B cell (primary cell): ENCODE results near the gene ZNF609. TPM values are rescaled to one million over a fixed set of nuclear protein-coding genes. Genes with fewer than 3 reads are reported as not detected.

ENCODE experiments used
- ATAC-seq: fragments of 200-7000 bp; cut with Tn5 transposase; one replicate; pipeline ENCODE4 v1.10.0; 2021; ENCODE audit warnings: low read depth, mild to moderate bottlenecking, moderate number of reproducible peaks, moderate library complexity
- CTCF ChIA-PET: fragments of 350-600 bp; sonication (Branson Sonifier 250); formaldehyde crosslinking; loops from one replicate; lab custom pipeline; 2021; ENCODE audit warnings: antibody characterized with exemption, inconsistent platforms; lab: Charles Lee
- POLR2A ChIA-PET: fragments of 350-600 bp; sonication (Branson Sonifier 250); formaldehyde crosslinking; loops from one replicate; lab custom pipeline; 2021; ENCODE audit warnings: antibody characterized with exemption; lab: Charles Lee
- DNase-seq: peaks from one replicate; pipeline ENCODE4 v3.0.0; 2013
- H2AFZ ChIP-seq: 2 replicates; pipeline ENCODE4 v1.6.1; 2012; ENCODE audit warnings: mild to moderate bottlenecking, low read depth, low read length; ENCODE audit not compliant: insufficient read depth, poor library complexity, severe bottlenecking
- H3K27ac ChIP-seq, 2 donors: 1 replicate in 1 of 2; 2 replicates in 1 of 2; pipeline ENCODE4 v1.5.1; 2012 to 2013; ENCODE audit warnings: low read length in 2 of 2, mild to moderate bottlenecking in 2 of 2, moderate library complexity in 1 of 2
- H3K27me3 ChIP-seq, 4 experiments: fragments of 200-600 bp in 1 of 4; sonication (generic) in 1 of 4; replicated peaks in 1 of 4; 1 replicate in 2 of 4; 2 replicates in 2 of 4; pipeline versions ENCODE4 v1.6.1 to v1.7.0; 2013 to 2016; ENCODE audit warnings: low read length in 3 of 4, mild to moderate bottlenecking in 2 of 4, mixed read lengths in 1 of 4, moderate library complexity in 1 of 4; ENCODE audit not compliant: insufficient read depth in 4 of 4, control insufficient read depth in 3 of 4; ENCODE audit errors: control extremely low read depth in 1 of 4
- H3K36me3 ChIP-seq, 2 experiments: replicated peaks in 1 of 2; 1 replicate in 1 of 2; 2 replicates in 1 of 2; pipeline versions ENCODE4 v1.6.1 to v1.7.1; 2013; ENCODE audit warnings: low read length in 1 of 2; ENCODE audit not compliant: insufficient read depth in 2 of 2, control insufficient read depth in 1 of 2; ENCODE audit errors: control extremely low read depth in 1 of 2, extremely low read depth in 1 of 2
- H3K4me1 ChIP-seq, 2 donors: fragments of 200-600 bp in 1 of 2; sonication (generic) in 1 of 2; 1 replicate in 1 of 2; 2 replicates in 1 of 2; pipeline versions ENCODE4 v1.5.1 to v1.6.1; 2013 to 2017; ENCODE audit warnings: low read length in 2 of 2; ENCODE audit not compliant: control insufficient read depth in 2 of 2, insufficient read depth in 2 of 2
- H3K4me2 ChIP-seq: replicated peaks from 2 replicates; pipeline ENCODE3; 2012; ENCODE audit warnings: mild to moderate bottlenecking, low read depth, low read length; ENCODE audit not compliant: poor library complexity, severe bottlenecking
- H3K4me3 ChIP-seq, 5 experiments: fragments of 200-600 bp in 1 of 5; sonication (generic) in 1 of 5; 1 replicate in 3 of 5; 2 replicates in 2 of 5; pipeline versions ENCODE4 v1.5.1 to v1.7.0; 2011 to 2016; ENCODE audit warnings: low read length in 4 of 5, mild to moderate bottlenecking in 4 of 5, low read depth in 2 of 5, control low read depth in 1 of 5, moderate library complexity in 1 of 5; ENCODE audit not compliant: insufficient read depth in 1 of 5; ENCODE audit errors: control extremely low read depth in 1 of 5, extremely low read depth in 1 of 5
- H3K79me2 ChIP-seq: fragments of 200-600 bp; sonication (generic); one replicate; pipeline ENCODE4 v1.6.0; 2016; ENCODE audit warnings: low read length; ENCODE audit not compliant: control insufficient read depth, insufficient read depth
- H3K9ac ChIP-seq: fragments of 200-600 bp; sonication (generic); 2 replicates; pipeline ENCODE4 v1.6.1; 2017; ENCODE audit warnings: mild to moderate bottlenecking, low read length, moderate library complexity
- H3K9me3 ChIP-seq, 3 donors: one replicate each; pipeline versions ENCODE4 v1.6.1 to v1.7.1; 2013; ENCODE audit warnings: low read length in 2 of 3; ENCODE audit not compliant: control insufficient read depth in 2 of 3, insufficient read depth in 1 of 3; ENCODE audit errors: control extremely low read depth in 1 of 3
- H4K20me1 ChIP-seq: 2 replicates; pipeline ENCODE4 v1.6.0; 2012; ENCODE audit warnings: mild to moderate bottlenecking, low read length; ENCODE audit not compliant: insufficient read depth, control insufficient read depth, poor library complexity, severe bottlenecking
- H3K27ac Mint-ChIP-seq: one replicate; pipeline ENCODE4 v1.8.0; 2021; ENCODE audit warnings: mixed read lengths
- H3K27me3 Mint-ChIP-seq: one replicate; pipeline ENCODE4 v1.8.0; 2021; ENCODE audit warnings: mixed read lengths
- H3K4me1 Mint-ChIP-seq: one replicate; pipeline ENCODE4 v1.8.0; 2021; ENCODE audit warnings: mixed read lengths
- H3K4me3 Mint-ChIP-seq: one replicate; pipeline ENCODE4 v1.8.0; 2021; ENCODE audit warnings: mixed read lengths
- H3K9me3 Mint-ChIP-seq: one replicate; pipeline ENCODE4 v1.8.0; 2022; ENCODE audit warnings: mixed read lengths; ENCODE audit not compliant: insufficient read depth
- EZH2 ChIP-seq: IDR thresholded peaks from 2 replicates; pipeline ENCODE4 v1.6.1; 2012; ENCODE audit warnings: borderline replicate concordance, low read depth, mild to moderate bottlenecking, moderate library complexity, low read length; ENCODE audit not compliant: insufficient read depth, poor library complexity, severe bottlenecking
- WGBS: methylation state at CpG from one replicate; pipeline ENCODE4 v1.1.5; 2013; ENCODE audit warnings: missing lambda C conversion rate; ENCODE audit not compliant: insufficient coverage; 5-methylcytosine and 5-hydroxymethylcytosine counted together
- intact Hi-C: fragments of 100-400 bp; cut with micrococcal nuclease; formaldehyde crosslinking; loops from one replicate; pipeline ENCODE4 v1.10.0; 2022
- polyA plus RNA-seq: library from polyadenylated mRNA; depleted of rRNA; stranded (reverse); fragments of >200 nt; gene quantifications from 2 replicates; pipeline ENCODE4 v1.2.3, GENCODE V29; 2012
- total RNA-seq, 2 donors: library from RNA; stranded (reverse); fragments of 120-200 nt in 1 of 2; gene quantifications; 1 replicate in 1 of 2; 2 replicates in 1 of 2; pipeline versions ENCODE4 v1.2.3 to v1.2.4, GENCODE V29; 2013 to 2022
- TF ChIP-seq, protein P1 (sequence below): fragments of 200-600 bp; IDR thresholded peaks from one replicate; pipeline ENCODE4 v1.8.0; 2022; ENCODE audit warnings: antibody characterized with exemption, mild to moderate bottlenecking

Gene ZNF609
- total and polyA plus RNA-seq, 2 donors (not counting 1 experiment from before 2014, with no cell fraction given): 5.8 to 32.9 TPM

- ATAC-seq: no peak
- no peak overlapping the region for H3K27ac ChIP-seq
These were observed 253.2 kb downstream of the ZNF609 start for GRCh38 chr15:64713592-64713991.

GRCh38 chr15:64716452-64716851 is 256.1 kb downstream of the ZNF609 start:
- Mint-ChIP-seq H3K4me3 (no peak overlapping the region), H3K9me3 (no peaks in the 10 kb centered on the region), H3K27ac (no peak overlapping the region), H3K4me1 (no peaks in the 10 kb centered on the region), H3K27me3 (no peaks in the 10 kb centered on the region)
- no peaks in the 10 kb centered on the region for H3K36me3 ChIP-seq
- H2AFZ ChIP-seq: no peak overlapping the region
- H3K27ac ChIP-seq: no peak overlapping the region
- no peak overlapping the region for H3K9ac ChIP-seq
- H3K9me3 ChIP-seq: no peaks in the 10 kb centered on the region
- no peak for ATAC-seq
- intact Hi-C loops: no loop called here
- WGBS: 83% methylated on average over 1 of the region's 2 CpGs
- ChIA-PET POLR2A (no interaction called here), CTCF (interaction anchor here (0.6 to 2.5 kb wide), 3 partner anchors 11 to 29 kb away, joined by 3 to 7 read pairs (median 7); no protein-coding TSS in a partner anchor)
- DNase-seq: no peak
- H3K4me1 ChIP-seq: no peaks in the 10 kb centered on the region
- no peaks in the 10 kb centered on the region for H3K27me3 ChIP-seq
- no peak overlapping the region for H3K4me3 ChIP-seq
- no peak overlapping the region for H3K4me2 ChIP-seq
- TF ChIP-seq EZH2: no peak
- no peaks in the 10 kb centered on the region for H4K20me1 ChIP-seq
- H3K79me2 ChIP-seq: no peaks in the 10 kb centered on the region

More at GRCh38 chr15:64713592-64713991, 253.2 kb downstream of the ZNF609 start:
- no peaks in the 10 kb centered on the region for H3K4me1 ChIP-seq
- Mint-ChIP-seq H3K4me3 (no peak overlapping the region), H3K4me1 (no peaks in the 10 kb centered on the region), H3K27ac (no peak overlapping the region), H3K27me3 (no peaks in the 10 kb centered on the region), H3K9me3 (no peaks in the 10 kb centered on the region)
- no peak overlapping the region for H3K9ac ChIP-seq
- H3K9me3 ChIP-seq: no peaks in the 10 kb centered on the region
- no peak for DNase-seq
- ChIA-PET POLR2A (no interaction called here), CTCF (interaction anchor here (0.6 to 4.1 kb wide), 3 partner anchors 9 to 27 kb away, joined by 3 to 19 read pairs (median 12); no protein-coding TSS in a partner anchor)
- no peaks in the 10 kb centered on the region for H3K36me3 ChIP-seq
- no peak overlapping the region for H3K4me3 ChIP-seq
- H4K20me1 ChIP-seq: no peaks in the 10 kb centered on the region
- H2AFZ ChIP-seq: no peak overlapping the region
- intact Hi-C loops: no loop called here
- no peaks in the 10 kb centered on the region for H3K27me3 ChIP-seq
- TF ChIP-seq, protein P1, sequence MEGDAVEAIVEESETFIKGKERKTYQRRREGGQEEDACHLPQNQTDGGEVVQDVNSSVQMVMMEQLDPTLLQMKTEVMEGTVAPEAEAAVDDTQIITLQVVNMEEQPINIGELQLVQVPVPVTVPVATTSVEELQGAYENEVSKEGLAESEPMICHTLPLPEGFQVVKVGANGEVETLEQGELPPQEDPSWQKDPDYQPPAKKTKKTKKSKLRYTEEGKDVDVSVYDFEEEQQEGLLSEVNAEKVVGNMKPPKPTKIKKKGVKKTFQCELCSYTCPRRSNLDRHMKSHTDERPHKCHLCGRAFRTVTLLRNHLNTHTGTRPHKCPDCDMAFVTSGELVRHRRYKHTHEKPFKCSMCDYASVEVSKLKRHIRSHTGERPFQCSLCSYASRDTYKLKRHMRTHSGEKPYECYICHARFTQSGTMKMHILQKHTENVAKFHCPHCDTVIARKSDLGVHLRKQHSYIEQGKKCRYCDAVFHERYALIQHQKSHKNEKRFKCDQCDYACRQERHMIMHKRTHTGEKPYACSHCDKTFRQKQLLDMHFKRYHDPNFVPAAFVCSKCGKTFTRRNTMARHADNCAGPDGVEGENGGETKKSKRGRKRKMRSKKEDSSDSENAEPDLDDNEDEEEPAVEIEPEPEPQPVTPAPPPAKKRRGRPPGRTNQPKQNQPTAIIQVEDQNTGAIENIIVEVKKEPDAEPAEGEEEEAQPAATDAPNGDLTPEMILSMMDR: no peak
- no peak for TF ChIP-seq EZH2
- no peaks in the 10 kb centered on the region for H3K79me2 ChIP-seq
- H3K4me2 ChIP-seq: no peak overlapping the region
- 83% methylated on average over 1 of the region's 6 CpGs for WGBS
